Stimulated activated CD4-positive, alpha-beta T cell treated with anti-CD3 and anti-CD28 coated beads, TNF-alpha, amount 100 ng/mL, for 24 hours (primary cell): ENCODE results near the gene CMSS1.

Source experiments
- DNase-seq, 3 experiments: peaks; one replicate each; pipeline ENCODE4 v3.0.0-alpha.2; 2020; ENCODE audit warnings: low read depth in 3 of 3

The CMSS1 gene

DNA sequence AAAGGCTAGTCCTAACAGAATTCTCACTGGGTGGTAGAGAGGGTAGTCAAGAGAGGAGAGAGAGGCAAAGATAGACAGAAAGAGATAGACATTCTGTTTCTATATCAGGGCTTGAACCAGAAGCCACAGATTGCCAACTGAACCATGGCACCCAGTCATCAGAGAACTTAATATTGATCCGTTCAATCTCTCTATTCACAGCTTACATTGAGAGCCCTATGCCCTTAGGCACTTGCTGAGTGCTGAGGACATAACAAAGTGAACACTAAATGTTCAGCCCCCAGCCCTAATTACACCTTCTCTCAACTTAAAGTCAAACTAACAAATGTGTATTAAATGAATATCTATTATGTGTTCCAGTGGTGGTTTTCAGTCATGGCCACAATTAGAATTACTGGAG, 172.5 kb downstream of the CMSS1 start:
- DNase-seq = no peak

- DNase-seq = no peak
Measured at GRCh38 chr3:99997293-99997692, 179.6 kb downstream of the CMSS1 start.

- DNase-seq = no peak
Measured at GRCh38 chr3:99999536-99999935, 181.9 kb downstream of the CMSS1 start.

DNA sequence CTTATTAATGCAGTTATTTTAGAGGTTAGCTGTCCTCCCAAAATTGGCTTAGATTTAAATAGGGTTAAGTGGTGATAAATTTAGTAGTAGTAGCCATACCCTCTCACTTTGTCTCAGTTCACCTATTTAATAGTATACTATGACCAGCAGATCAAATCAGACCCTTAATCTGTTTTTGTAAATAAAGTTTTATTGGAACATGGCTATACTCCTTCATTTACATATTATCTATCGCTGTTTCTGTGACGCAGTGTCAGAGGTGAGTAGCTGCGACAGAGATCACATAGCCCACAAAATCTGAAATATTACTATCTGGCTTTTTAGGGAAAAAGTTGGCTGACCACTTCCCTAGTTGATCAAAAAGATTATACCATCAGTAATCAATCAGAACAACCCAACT, 183.4 kb downstream of the CMSS1 start:
- no peak for DNase-seq

DNA sequence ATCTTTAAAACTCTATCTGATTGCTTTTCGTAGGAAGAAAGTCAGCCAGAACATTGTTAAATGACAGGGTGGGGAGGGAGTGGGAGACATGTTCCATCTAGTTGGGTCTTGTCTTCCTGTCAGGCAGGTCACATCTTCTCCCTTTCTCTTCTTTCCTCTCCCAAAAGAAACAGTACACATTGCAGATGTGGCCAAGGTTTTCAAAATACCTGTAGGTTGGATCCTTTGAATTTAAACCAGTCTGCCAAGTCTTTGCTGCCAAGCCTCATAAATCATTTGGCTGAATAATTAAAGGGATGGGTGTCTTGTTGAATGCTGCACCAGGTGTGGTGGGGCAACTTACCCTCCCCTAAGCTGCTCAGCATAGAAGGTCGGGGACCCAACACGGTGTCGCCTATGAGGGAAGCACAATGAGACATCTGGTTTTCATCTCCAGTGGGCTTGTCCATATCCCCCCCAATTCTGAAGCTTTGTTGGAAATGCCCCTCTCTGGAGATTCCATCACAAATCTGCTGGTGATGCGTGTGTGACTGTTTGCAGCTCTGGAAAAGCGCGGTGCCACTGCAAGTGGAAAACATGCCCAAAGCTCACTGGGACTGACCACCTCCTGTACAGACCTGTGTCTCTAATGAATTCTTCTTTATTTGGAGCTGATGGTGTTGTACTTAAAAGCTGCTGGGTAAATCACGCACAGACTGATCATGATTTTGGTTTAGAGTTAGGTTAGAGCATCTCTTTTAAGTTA, 184.0 kb downstream of the CMSS1 start:
- DNase-seq = no peak

GRCh38 chr3:100002599-100003350, 185.1 kb downstream of the CMSS1 start:
- no peak for DNase-seq

DNA sequence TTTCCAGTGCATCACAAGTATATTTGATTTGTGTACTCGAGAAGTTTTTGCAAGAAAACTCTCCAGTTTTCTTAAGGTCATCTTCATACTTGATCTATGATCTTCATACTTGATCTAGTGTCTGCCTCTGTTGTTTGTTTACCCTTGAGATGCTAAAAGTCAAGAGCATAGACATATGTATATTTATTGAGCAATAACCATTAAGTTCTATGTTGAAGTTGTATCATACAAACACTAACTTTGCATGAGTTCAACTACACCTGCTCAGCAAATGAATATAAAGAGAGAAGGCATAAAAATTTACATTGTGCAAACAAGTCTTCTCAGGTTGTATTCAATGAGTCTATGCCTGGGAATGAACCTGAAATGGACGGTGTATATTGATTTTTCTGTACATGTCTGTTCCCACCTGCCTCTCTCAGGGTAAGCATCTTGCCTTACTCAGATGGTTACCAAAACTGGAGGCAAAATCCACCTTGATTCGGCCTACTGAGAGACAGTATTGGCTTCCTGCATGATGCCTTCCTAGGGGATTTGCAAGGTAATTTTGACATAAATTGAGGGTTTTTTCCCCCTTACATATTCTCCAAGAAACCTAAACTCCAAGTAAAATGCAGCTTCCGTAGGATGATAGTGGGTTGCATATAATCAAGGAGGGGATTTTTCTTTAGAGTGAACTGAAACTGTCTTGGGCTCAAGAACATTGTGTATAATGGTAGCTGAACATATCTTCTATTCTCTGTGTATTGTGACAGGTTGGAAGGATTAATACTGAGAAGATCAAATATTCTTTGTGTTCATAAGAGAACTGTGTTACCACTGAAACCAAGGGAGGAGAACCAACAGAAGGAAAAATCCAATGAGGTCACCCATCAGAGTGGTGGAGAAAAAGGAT, 186.2 kb downstream of the CMSS1 start:
- DNase-seq = no peak

DNA sequence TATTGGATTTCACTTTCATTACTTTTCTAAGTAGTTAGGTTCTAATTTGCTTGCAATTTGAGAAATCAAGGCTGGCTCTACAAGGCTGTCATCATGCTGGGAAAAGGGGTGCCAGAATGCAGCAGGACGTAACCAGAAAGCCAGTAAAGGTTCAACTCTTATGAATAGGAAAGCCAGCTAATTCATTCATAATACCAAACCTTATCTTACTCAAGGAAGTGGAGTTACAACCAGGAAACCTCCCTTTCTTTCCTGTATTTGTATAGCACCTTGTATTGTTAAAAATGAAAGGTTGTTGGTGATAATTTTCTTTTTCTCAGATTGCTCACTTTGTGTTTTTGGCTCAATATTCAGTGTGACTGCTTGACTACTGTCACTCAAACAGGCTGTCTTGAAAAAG, 187.3 kb downstream of the CMSS1 start:
- DNase-seq = no peak

DNA sequence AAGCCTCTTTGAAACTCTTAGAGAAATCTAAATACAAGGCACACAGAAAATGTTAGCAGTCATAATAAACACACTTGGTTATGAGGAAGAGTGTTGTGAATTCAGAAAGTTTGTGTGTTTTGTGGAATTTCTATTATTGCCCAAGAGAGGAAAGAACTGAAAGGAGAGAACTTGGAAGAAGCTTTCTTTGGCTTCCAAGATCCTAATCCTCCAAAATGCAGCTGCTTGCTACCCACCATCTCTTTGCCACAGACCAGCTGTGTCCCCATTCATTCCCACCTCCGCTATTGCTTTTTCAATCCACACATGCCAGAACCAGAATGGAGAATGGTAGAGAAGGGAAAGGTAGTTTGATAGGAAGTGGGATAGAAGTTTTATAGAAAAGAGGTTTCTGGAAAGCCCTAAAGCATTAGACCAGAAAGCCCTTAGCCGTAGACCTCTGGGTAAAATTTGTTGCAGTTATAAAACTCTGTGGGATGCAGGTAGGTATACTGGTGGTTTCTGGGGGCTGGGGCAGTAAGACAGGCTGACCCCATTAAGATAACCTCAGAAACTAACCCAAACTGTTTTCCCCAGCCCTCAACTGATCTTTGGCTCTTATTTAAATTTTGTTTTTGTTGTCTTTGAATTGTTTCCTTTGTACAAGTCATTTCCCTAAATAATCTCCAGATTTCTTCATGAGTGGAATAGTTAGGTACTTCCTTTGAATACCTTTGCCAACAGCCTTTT, 188.2 kb downstream of the CMSS1 start:
- DNase-seq = no peak

- DNase-seq = no peak
Measured at GRCh38 chr3:100006570-100007271, 189.1 kb downstream of the CMSS1 start.

DNA sequence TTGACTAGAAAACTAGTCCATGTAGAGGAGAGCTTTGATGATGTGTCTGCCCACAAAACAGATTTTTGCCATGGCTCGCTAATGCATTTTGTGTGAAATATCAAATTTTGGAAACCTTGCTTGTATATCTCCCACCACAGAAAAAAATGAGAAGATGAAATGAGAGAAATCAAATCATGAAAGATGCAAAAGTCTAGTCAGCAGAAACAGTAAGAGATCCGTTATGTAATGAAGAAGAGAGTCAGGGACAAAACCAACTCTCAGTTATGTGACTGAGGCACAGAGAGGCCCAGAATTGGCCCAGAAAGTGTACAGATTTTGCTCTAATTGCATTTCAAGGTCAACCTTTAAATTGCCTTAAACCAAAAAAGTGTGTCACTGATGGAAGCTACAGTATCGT, 189.7 kb downstream of the CMSS1 start:
- DNase-seq = no peak

- DNase-seq = no peak
Measured at GRCh38 chr3:100008081-100008698, 190.5 kb downstream of the CMSS1 start.

DNA sequence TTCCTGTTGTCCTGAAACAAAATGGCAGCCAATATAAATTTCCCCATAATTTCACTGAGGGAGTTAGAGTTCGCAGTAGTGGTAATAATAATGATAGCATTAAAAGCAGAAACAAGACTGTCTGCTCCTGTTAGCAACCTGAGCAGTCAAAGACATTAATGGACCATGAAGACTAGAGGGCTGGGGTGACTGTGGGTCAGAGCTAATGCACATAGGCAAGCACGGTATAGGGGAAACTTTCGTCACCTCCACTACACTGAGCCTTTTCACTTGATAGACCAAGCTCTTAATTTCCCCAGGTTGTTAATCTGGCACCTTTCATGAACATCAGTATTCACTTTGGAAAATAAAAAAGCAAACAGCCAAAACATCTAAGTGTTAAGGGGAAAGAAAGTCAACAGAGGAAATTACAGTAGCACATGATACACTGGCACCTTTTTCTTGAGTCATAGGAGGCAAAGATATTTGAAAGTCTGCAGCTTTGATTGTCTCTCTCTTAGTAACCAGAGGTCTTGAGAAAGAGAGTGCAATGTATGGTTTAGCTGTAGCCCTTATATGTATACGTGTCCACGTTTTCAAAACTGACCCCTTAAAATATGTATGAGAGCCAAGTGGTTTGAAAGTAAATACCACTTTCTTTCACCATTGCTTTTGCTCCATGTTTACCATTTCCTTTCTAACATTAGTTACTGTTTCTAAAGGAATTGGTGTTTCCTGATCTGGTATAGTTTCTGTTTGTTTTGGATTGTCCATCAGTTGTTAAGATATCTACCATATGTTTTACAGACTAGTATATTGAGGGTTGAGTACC, 191.8 kb downstream of the CMSS1 start:
- DNase-seq = no peak

DNA sequence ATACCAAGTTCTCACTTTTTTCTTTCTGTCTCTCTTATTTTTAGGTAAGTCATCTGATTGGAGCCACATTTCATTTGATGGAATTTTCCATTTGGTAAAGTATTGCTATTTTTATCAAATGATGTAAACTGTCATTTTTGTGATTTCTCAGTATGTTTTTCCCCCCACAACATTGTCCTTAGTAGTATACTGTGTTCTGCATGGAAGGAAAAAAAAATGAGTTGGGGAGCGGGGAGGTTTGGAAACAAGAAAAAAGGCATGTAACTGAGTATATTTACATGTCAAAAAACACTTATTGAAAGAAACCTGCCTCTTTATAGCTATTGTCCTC, 192.4 kb downstream of the CMSS1 start:
- DNase-seq = no peak

- no peak for DNase-seq
Measured at GRCh38 chr3:100018806-100019205, 201.1 kb downstream of the CMSS1 start.

DNA sequence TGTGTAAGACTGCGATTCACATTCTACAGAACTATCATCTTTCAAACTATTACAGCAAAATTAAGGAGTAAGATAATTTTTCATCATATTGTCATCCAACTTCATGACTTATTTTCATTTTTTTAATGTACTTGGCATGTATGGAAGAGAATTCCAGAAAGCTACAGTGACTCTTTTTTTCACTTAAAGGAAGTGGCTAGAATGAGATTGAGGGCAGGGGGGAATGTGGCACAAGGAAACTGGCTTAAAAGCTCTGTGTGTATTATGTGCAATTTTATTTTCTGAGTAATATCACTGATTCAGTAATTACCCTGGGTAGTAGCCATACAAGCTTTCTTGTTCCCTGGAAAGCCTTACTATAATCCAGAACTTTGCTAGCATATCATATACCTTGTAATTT, 202.1 kb downstream of the CMSS1 start:
- no peak for DNase-seq

GRCh38 chr3:100020876-100021644, 203.4 kb downstream of the CMSS1 start:
- DNase-seq = no peak

GRCh38 chr3:100022506-100022905, 204.8 kb downstream of the CMSS1 start:
- DNase-seq = no peak

- no peak for DNase-seq
Measured at GRCh38 chr3:100023150-100023549, 205.5 kb downstream of the CMSS1 start.
